SIG-M5 treated with dmso at 0.1 percent for 504 hours (cell line): ENCODE data around the gene ITGA8.
"Not testable (repeated sequence)": the region's sequence is repeated elsewhere in the genome, so short reads cannot be mapped to it uniquely, and the experiment has no call there.

ENCODE experiments used
- DNase-seq: peaks from one replicate; lab custom pipeline; 2025; ENCODE audit not compliant: unreplicated experiment; lab: John Stamatoyannopoulos, UW

ITGA8 gene

GRCh38 chr10:15690031-15690430, 29.7 kb downstream of the ITGA8 start:
- no peak for DNase-seq

GRCh38 chr10:15684768-15685167, 35.0 kb downstream of the ITGA8 start:
- no peak for DNase-seq

GRCh38 chr10:15681076-15681475, 38.6 kb downstream of the ITGA8 start:
- DNase-seq = no peak

GRCh38 chr10:15678851-15679250, 40.9 kb downstream of the ITGA8 start:
- no peak for DNase-seq

DNA sequence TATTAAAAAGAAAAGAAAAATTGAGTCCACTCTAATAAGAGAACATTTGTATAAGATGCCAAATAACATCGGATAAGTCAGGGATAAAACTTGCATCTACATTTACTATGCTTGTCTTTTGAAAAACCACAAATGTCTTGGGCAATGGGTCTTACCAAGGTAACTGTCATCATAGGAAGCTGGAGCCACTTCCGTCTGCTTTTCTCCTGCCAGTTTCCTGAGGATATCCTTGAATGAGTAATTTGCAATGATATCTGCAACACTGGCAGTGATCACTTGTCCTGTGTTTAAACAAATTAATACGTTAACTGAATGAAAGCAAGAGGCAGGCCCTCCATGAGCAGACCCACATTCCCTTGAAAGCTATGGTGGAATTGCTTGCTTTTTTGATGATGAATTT, 47.3 kb downstream of the ITGA8 start:
- DNase-seq = no peak

DNA sequence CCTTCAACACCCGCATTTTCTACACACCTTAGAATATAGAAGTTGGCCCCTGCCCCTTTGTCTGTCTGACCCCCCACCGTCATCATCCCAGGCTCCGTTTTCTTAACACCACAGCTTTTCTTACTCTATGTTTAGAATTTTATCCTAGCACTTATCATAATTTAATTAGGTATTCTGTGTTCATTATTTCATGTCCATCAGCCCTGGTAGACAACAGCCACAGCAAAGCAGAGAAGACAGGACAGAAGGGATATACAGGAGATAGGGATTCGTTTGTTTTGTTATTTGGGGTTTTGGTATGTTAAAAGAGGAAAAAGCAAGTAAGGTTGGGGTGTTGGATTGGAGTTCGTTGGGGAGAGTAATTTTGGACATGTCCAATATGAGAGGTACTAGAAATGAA, 48.8 kb downstream of the ITGA8 start:
- no peak for DNase-seq

DNA sequence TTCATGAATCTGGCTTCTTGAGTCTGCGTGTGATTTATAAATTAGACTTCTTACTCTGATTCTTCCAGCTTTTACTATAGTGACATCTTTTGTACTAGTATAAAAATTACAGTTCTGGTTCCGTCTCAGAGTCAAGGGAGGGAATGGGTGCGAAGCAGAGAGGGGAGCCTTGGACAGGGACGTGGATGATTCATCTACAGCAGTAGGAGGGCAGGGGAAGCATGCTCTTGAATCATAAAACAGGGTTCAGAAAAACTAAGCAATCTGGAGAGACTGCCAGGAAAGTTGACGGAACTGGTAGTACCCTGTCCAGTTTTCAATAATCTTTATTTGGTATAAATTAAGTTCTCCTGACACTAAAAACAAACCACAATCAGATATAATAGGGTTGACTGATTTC, 58.1 kb downstream of the ITGA8 start:
- no peak for DNase-seq

DNA sequence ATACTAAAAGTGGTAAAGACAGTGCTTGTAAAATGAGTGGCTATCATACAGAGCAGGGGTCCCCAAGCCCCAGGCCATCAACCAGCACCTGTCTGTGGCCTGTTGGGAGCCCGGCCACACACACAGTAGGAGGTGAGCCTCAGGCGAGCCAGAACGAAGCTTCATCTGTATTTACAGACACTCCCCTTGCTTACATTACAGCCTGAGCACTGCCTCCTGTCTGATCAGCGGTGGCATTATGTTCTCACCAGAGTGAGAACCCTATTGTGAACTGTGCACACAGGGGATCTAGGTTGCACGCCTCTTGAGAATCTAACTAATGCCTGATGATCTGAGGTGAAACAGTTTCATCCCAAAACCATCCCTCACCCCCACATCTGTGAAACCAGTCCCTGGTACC, 58.7 kb downstream of the ITGA8 start:
- DNase-seq = no peak

DNA sequence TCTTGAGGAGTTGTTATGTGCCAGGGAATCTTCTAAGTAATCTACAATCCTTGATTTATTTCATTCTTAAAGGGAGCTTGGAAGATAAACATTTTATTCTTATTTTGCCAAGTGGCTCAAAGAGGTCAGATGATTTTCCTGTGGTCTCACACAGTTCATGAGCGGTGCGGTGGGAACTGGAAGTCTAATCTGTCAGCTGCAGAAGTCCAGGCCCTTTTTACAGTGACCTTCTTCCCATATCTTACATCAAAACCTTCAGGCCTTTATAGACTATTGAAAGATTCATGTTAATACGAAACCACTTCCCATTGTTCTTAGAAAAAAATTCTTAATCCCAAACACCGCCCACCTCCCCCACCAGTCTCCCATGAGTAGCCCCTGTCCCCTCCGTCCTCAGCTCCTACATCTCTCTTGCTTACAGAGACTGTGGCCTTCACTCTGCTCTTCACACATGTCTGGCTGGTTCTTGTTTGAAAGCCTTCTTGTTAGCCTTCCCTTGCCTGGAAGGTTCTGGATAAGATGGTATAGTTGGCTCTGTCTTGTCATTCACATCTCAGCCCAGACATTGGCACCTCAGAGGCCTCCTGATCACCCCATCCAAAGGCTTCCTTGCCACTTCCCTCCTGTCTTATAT, 61.5 kb downstream of the ITGA8 start:
- no peak for DNase-seq

DNA sequence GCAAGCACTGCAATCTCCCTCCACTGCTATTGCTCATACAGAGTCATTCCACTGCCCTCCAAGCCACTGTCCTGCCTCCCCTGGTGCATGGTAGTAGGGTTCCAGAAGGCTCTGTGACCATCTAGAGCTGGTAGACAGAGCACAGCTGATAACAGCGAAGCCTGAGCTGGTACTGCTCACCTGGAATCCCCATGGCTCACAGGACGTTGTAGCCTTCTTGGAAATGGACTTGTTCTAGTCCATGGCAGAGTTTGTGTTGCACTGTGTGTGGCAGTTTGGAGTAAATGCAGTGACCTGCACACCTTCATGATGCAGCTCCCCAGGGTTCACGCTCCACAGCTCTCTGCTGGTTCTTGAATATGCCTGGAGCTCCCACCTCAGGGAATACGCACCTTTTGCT, 67.0 kb downstream of the ITGA8 start:
- no peak for DNase-seq

- no peak for DNase-seq
These were observed 67.6 kb downstream of the ITGA8 start for GRCh38 chr10:15652117-15652516.

DNA sequence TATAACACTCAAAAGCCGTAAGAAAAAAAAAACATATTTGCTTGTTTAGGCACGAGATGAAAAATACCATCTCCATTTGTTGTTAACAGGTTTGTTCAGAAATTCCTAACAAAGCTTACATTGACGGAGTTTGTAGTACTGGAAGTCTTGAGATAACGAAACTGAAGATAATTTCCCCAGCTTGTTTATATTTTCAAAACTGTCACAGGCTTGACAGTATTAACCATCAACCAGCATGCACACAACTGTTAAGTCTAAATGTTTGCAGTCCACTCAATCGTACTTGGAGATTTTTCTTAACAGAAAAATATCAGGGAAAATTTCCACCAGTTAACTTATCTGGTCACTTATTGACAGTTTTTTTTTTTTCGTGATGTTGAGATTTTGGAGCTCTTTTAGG, 68.5 kb downstream of the ITGA8 start:
- DNase-seq = no peak

DNA sequence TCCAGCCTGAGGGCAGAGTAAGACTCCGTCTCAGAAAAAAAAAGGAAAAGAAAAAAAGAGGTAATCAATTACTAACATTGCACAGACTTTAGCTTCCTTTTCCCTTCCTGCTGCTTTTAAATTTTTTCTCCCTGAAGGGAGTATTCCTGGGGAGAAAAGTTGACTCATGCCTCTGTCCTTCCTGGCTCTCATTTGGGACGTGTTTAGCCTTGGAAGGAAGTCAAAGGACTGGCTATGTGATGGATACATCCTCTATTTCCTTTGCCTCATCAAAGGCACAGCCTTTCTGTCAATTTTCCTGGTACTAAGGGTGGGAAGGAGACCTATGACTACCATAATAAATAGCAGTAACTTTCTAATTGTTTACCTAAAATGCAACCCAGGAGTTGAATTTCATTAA, 77.6 kb downstream of the ITGA8 start:
- DNase-seq = no peak

DNA sequence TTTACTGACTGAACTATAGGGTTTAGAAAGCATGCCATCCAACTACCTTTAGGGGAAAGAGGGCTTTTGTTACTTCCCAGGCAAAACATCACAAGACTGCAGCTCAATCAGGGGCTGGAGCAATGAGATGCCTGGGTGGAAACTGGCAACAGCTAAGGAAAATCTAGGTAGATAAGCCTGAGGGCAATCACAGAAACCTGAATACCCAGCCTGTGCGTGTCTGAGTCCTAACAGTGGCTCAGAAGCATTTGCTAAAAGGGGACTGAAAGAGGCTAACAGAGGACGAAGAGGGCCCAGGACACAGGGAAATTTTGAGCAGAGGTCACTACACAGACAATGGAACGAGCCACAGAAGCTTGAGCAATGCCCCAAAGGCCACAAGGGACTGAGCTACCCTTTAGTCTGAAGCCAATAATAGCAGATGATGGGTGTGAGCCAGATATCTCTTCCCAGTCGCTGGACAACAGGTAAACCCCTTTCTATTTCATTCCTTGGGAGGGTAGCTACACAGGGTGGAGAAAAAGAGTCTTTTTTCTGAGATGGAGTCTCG, 79.1 kb downstream of the ITGA8 start:
- no peak for DNase-seq

- DNase-seq = no peak
These were observed 83.3 kb downstream of the ITGA8 start for GRCh38 chr10:15636446-15636845.

DNA sequence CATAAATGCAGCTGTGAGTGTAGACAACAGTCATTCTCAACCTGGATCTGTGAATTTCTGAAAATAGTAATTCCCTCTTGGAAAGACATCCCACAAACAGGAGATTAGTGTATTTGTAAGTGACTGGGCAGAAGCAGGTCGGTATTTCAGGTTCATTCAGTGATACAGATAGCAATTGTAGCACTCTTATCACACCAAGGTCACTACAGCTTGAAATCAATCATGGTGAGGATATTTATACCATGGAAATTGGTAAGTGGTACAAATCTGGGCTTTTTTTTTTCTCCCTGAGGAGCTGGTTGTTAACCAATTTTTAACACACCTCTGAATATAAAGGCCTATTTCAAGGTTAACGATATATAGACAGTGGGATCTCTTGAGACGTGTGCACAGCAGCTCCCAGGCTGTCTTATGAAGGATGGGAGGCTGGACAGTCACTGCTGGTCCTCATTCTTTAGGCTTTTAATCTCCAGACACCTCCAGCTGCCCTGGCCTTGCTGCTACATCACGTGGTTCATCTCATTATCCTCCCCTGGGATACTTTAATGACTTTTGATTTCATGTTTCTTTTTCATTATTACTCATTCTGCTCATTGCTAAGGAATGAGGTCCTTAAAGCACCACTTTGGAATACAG, 87.1 kb downstream of the ITGA8 start:
- no peak for DNase-seq

- not testable (repeated sequence) for DNase-seq
These were observed 88.5 kb downstream of the ITGA8 start for GRCh38 chr10:15631205-15631604.

DNA sequence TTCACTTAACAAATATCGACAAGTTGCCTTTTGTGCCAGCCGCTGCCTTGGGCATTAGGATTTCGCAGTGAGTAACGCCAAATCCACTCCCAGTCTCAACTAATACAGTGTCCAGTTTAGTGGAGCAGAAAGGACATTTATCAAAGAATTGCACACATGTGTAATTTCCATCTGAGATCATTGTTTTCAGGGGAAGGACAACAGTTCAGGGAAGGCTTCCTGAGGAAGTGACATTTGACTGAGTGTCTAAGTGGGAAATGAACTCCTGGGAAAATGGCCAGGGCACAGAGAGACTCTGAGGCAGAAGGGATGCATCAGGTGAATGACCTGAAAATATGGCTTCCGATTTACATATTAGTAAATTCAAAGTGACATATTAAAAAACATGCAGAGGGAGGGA, 89.4 kb downstream of the ITGA8 start:
- no peak for DNase-seq

DNA sequence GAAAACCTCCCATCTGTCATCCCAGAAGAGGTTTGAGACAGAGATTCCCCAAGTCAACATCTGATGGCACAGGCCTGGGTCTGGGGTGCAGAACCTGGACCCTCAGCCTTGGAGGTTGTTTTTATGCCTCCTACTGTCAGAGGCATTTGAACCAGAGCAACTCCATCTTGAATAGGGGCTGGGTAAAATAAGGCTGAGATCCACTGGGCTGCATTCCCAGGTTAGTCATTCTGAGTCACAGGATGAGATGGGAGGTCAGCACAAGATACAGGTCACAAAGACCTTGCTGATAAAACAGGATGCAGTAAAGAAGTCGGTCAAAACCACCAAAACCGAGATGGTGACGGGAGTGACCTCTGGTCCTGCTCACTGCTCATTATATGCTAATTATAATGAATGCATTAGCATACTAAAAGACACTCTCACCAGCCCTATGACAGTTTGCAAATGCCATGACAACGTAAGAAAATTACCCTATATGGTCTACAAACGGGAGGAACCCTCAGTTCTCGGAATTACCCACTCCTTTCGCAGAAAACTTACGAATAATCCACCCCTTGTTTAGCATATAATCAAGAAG, 92.0 kb downstream of the ITGA8 start:
- DNase-seq = no peak

GRCh38 chr10:15626937-15627336, 92.8 kb downstream of the ITGA8 start:
- no peak for DNase-seq

GRCh38 chr10:15625261-15625660, 94.5 kb downstream of the ITGA8 start:
- DNase-seq = no peak

- no peak for DNase-seq
These were observed 95.1 kb downstream of the ITGA8 start for GRCh38 chr10:15624401-15625196.
